ENCODE measurements around the gene CDCA8.
"Not testable (repeated sequence)": the region's sequence is repeated elsewhere in the genome, so short reads cannot be mapped to it uniquely, and the experiment has no call there.

The CDCA8 gene

GRCh38 chr1:37718181-37718900 is 26.0 kb downstream of the CDCA8 start:
- DNase-seq = no peak

- no peak for DNase-seq
Measured at GRCh38 chr1:37718901-37719571, 26.7 kb downstream of the CDCA8 start.

DNA sequence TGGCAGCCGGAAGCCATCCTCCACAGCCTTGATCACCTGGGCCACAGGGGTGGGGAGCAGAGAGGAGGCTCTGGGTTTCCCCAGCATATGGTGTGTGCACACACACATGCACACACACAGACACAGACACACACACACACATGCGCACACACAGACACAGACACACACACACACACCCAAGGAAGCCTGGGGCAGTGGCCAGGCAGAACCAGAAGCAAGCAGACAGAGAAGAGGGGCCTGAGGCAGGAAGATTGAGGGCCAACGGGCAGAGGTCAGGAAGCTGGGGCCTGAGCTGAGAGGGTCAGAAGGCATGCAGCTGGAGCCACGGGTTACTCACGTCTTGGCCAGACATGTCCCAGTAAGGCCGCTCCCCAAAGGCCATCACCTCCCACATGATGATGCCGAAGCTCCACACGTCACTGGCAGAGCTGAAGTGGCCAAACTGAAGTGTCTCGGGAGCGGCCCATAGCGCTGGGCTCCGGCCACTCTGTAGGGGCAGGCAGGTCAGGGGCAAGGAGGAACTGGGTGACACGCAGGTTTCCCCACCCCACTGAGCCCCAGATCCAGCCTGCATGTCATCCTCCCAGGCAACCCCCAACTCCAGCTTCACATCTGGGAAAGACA is 27.4 kb downstream of the CDCA8 start:
- DNase-seq = no peak

DNA sequence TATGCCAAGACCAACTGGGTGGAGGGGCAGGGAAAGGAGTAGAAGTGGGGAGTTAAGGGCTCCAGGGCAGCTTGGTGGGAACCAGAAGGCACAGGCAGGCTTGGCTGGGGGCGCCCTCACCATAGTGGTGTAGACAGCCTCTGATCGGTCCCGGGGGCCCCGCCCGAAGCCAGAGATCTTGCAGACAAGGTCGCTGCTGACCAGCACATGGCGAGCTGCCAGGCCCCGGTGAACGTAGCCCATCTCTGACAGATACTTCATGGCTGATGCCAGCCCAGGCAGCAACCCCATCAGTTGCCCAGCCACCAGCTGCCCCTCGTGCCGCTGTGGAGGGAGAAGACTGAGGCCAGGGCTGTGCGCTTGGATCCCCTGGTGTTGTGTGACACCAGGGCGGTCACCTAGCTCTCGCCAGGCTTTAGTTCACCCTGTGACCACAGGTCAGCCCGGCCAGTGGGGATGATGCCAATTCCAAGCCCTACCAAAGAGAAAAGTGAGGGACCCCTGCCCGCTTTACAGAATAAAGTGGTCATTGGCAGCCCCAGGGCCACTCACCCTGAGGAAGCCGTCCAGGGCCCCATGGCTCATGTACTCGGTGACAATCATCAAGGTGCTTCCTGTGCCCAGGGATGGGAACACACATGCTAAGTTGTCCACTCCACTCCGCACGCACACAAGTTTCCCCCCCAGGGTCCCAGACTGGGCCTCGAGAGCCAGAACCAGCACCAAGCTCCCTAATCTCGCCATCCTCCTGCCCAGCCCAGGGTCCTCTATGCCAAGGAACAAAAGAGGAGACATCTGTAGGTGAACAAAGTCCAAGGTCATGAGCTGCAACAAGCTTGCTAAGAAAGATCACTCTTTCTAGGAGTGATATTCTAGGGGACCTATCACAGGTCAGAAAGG is 28.2 kb downstream of the CDCA8 start:
- DNase-seq = no peak

- no peak for DNase-seq
Measured at GRCh38 chr1:37721565-37721964, 29.2 kb downstream of the CDCA8 start.

DNA sequence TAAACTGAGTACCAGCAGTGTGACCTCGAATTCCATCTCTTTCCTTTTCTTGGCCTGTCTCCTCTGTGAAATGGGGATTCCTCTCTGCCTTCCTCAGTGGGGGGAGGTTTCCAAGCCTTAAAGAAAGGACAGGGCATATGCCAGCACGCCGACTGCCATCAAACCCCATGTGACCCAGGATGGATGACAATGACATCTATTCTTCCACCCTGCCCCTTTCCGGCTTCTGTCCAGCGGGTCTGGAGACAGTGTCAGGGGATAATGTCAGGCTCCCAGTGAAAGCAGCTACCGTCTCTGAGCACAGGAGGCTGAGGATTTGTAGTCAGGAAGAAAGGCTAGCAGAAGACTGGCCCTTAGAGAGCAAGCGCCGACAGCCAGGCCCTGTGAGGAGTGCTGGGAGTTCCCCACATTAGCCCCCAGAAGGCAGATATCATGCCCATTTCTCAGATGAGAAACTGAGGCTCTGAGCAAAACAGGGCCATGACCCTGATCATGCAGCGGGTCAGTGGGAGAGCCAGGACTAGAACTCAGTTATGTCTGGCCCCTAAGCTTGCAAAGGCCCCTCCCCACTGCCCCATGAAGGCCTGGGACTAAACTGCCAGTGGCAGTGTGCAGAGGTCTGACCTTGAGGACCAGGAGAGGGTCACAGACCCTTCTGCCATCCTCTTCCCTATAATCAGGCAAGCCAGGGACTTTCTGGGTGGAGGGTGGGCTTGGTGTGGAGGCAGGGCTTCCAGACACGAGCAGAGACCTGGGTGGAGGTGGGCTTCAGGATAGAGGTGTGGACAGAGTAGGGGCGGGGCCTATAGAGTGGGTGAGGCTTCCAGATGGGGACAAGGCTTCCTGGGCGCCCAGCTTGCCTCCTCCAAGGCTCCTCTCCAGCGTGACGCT is 30.1 kb downstream of the CDCA8 start:
- no peak for DNase-seq

DNA sequence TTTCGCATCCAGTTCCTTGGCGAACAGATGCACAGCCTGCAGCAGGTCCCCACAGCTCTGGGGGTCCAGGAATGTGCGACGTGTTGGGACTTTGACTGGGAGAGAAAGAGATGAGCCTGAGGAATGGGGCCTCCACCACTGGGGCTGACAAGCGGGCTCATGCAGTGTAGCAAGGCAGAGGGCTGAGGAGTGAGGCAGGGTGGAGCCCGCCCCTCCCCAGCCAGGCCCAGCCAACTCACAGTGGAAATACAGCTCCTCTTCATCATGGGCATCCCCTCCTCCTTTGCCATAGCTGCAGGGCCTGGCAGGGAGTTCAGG is 30.7 kb downstream of the CDCA8 start:
- DNase-seq = no peak

- no peak for DNase-seq
Measured at GRCh38 chr1:37723390-37724078, 31.2 kb downstream of the CDCA8 start.

DNA sequence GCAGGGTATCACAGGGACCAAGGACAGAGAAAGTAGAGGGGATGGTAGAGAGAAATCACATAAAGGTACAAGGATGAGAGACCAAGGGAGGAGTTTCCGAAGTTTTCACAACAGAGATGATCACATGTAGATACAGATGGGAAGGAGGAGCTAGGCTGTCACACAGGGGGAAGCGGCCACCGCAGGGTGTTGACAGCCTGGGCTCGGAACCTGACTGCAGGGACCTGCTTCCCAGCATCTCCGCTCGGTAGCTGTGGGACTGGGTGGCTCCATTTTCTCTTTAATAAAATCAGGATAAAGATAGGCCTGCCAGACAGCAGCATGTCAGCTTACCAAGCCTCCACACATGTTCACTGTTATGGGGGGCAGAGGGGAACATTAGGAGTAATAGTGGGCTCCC is 32.3 kb downstream of the CDCA8 start:
- DNase-seq = no peak

GRCh38 chr1:37725851-37726613 is 33.7 kb downstream of the CDCA8 start:
- no peak for DNase-seq

DNA sequence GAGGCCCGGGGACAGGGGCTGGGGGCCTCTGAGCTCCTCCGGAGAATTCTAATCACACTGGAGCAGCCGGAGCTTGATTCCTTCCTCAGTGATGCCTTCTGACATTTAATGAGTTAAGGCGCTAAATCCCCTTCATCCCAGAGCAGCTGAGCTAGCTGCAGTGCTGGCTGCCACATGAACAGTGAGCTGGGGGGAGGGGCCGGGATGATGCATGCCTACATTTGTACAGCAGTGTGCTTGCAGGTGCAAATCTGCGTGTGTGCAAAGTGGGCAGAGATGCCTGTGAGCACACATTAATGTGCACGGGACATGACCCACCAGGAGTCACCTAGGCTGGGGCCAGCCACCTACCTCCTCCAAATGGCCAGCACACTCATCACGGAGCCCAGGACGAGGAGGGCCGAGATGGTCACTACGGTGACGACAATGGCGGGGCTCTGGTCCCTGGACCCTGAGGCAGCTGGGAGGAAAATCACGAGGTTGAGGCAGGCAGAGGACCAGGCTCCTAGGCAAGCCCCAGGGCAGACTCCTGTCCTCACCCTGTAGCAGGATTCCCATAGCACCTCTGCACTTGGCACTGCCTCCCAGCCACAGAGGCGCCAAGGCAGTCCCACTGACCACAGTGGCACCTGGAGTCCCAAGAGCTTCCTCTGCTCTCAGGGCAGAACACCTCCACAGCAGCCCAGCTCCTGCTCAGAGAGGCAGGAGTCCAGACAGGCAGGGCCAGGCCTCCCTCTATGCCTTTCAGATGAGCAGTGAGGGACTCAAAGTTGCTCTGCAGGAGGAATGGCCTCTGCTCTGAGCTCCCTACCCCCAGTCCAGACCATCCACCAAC is 34.7 kb downstream of the CDCA8 start:
- DNase-seq = no peak

- DNase-seq = no peak
Measured at GRCh38 chr1:37728416-37728815, 36.1 kb downstream of the CDCA8 start.

GRCh38 chr1:37730376-37730775 is 38.1 kb downstream of the CDCA8 start:
- no peak for DNase-seq

GRCh38 chr1:37731312-37732019 is 39.1 kb downstream of the CDCA8 start:
- no peak for DNase-seq

- DNase-seq = no peak
Measured at GRCh38 chr1:37732111-37732780, 39.9 kb downstream of the CDCA8 start.

DNA sequence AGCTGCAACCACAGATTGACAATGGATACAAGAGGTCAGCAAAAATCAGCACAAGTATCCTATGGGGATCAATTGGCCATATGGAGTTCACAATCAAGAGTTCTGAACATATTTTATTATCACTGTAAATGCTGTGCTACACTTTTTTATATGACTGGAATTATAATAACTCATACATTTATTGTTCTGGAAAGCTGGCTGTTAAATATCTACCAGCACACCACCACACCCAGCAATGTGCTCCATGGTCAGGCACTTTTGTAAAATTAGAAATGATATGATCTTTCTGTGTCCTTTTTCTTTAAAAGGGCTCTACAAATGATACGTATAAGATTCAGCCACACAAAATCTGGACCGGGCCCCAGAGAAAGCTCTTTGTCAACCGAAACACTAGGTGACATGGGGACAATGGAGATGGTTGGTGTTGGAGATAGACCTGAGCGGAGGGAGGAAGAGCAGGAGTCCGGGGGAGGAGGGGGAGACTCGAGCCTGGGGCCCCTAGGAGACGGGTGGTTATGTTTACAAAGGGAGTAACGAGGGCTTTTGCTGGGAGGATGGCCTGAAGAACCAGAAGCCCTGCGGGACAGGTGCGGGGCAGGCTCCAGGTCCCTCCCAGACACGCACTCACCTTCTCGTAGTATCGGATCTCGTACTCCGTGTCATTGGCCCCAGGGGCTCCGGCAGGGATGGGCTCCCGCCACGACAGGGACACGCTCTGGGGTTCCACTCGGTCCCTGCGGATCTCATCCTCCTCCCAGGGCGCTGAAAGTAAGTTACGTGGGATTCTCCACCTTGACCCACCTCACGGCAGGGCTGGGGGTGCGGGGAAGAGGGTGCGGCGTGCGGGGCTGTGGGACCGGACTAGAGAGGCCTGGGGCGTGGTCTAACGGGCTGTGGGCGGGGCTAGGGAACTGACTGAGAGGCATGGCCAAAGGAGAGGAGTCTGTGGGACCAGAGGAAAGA is 42.6 kb downstream of the CDCA8 start:
- DNase-seq = no peak

DNA sequence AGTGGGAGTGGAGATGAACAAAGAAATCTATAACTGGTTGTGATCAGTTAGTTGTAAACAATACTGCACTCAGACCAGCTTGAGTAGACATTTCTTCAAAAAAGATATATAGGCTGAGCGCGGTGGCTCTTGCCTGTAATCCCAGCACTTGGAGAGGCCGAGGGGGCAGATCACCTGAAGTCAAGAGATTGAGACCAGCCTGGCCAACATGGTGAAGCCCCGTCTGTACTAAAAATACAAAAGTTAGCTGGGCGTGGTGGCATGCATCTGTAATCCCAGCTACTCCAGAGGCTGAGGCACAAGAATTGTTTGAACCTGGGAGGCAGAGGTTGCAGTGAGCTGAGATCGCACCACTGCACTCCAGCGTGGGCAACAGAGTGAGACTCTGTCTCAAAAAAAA is 45.7 kb downstream of the CDCA8 start:
- DNase-seq = not testable (repeated sequence)
